ENCODE measurements around the gene ARSA.

GRCh38 chr22:50660306-50660705, 32.4 kb upstream of the ARSA start:
- TF ChIP-seq CTCF (IDR thresholded peaks at IDR 0.05), result no peak
- no peak for TF ChIP-seq POLR2A (IDR thresholded peaks at IDR 0.05)
- TF ChIP-seq POLR2AphosphoS5 (IDR thresholded peaks at IDR 0.05), result no peak
- TF ChIP-seq EP300 (IDR thresholded peaks at IDR 0.05), result no peak

Measured in sigmoid colon (tissue), 4 donors.